HG03139 (cell line): ENCODE data around the gene MRFAP1L1.
A peak's percentile ranks its signal among the peaks of the same experiment; 100 is the strongest.

Experiments
- ATAC-seq: cut with Tn5 transposase; IDR thresholded peaks from one replicate; pipeline ENCODE4 v1.9.1; 2021; ENCODE audit not compliant: unreplicated experiment

The MRFAP1L1 gene

GRCh38 chr4:6716958-6717655 lies 7.4 kb upstream of the MRFAP1L1 start:
- no peak for ATAC-seq

GRCh38 chr4:6716018-6716911 lies 6.6 kb upstream of the MRFAP1L1 start, which contains the start of gene BLOC1S4:
BLOC1S4 (plus strand) TSS chr4:6716174; CDS start chr4:6716210, 36 bp downstream.
- ATAC-seq, result peak; percentile 68

- ATAC-seq, result peak; percentile 7
Observed at GRCh38 chr4:6715704-6716017, 6.0 kb upstream of the MRFAP1L1 start.

- no peak for ATAC-seq
Observed at GRCh38 chr4:6714954-6715353, 5.3 kb upstream of the MRFAP1L1 start.

- ATAC-seq, result no peak
Observed at GRCh38 chr4:6710996-6711395, 1.3 kb upstream of the MRFAP1L1 start.

GRCh38 chr4:6710282-6710681 lies 617 bp upstream of the MRFAP1L1 start:
- ATAC-seq, result no peak

GRCh38 chr4:6706173-6706572 lies 3.5 kb downstream of the MRFAP1L1 start:
- no peak for ATAC-seq

GRCh38 chr4:6705646-6706045 lies 4.0 kb downstream of the MRFAP1L1 start:
- ATAC-seq, result no peak

- no peak for ATAC-seq
Observed at GRCh38 chr4:6703786-6704185, 5.9 kb downstream of the MRFAP1L1 start.

GRCh38 chr4:6702761-6703160 lies 6.9 kb downstream of the MRFAP1L1 start:
- ATAC-seq, result no peak

- no peak for ATAC-seq
Observed at GRCh38 chr4:6701371-6701770, 8.3 kb downstream of the MRFAP1L1 start.

- ATAC-seq, result no peak
Observed at GRCh38 chr4:6699903-6700302, 9.8 kb downstream of the MRFAP1L1 start.

- no peak for ATAC-seq
Observed at GRCh38 chr4:6699388-6699787, 10.3 kb downstream of the MRFAP1L1 start.

GRCh38 chr4:6697131-6697530 lies 12.5 kb downstream of the MRFAP1L1 start:
- no peak for ATAC-seq

- no peak for ATAC-seq
Observed at GRCh38 chr4:6696611-6697010, 13.1 kb downstream of the MRFAP1L1 start.

- ATAC-seq, result no peak
Observed at GRCh38 chr4:6695660-6696610, 13.7 kb downstream of the MRFAP1L1 start.

GRCh38 chr4:6694177-6694901 lies 15.3 kb downstream of the MRFAP1L1 start:
- no peak for ATAC-seq

GRCh38 chr4:6693231-6694176 lies 16.2 kb downstream of the MRFAP1L1 start, which contains the start of gene S100P:
S100P (plus strand) TSS chr4:6693878; CDS start chr4:6693933, 55 bp downstream.
- no peak for ATAC-seq

GRCh38 chr4:6692806-6693205 lies 16.9 kb downstream of the MRFAP1L1 start:
- no peak for ATAC-seq
